Stomach (tissue), 4 donors: ENCODE measurements around the gene WASF3.

Source experiments
- CTCF ChIP-seq, 7 experiments: fragments of 450-650 bp in 4 of 7; fragments of 200-600 bp in 3 of 7; sonication (generic) in 3 of 7; IDR thresholded peaks; one replicate each; pipeline ENCODE4 v1.5.1; 2016 to 2019; ENCODE audit warnings: antibody characterized with exemption in 7 of 7, control low read depth in 2 of 7, mild to moderate bottlenecking in 1 of 7
- EP300 ChIP-seq: sonication (generic); formaldehyde crosslinking; IDR thresholded peaks from one replicate; pipeline ENCODE4 v1.6.1; 2017; ENCODE audit warnings: antibody characterized with exemption

GRCh38 chr13:26596458-26596857 is 39.0 kb downstream of the WASF3 start:
- TF ChIP-seq CTCF (IDR thresholded peaks at IDR 0.05), result no peak
- no peak for TF ChIP-seq EP300
